HepG2 (cell line): ENCODE data around the gene ZNF764. TPM values are rescaled to one million over a fixed set of nuclear protein-coding genes. Genes with fewer than 3 reads are reported as not detected.
A peak's percentile ranks its signal among the peaks of the same experiment; 100 is the strongest.

Experiments
- ATAC-seq: fragments of 200-7000 bp; cut with Tn5 transposase; 3 replicates; pipeline ENCODE4 v1.9.1; 2020; ENCODE audit warnings: mild to moderate bottlenecking, moderate library complexity
- BruUV-seq: library from RNA; stranded (reverse); fragments of 400-500 nt; replicated peaks from 2 replicates; lab custom pipeline; 2021; lab: Mats Ljungman, UMichigan
- CTCF ChIA-PET: fragments of 300-600 bp; formaldehyde crosslinking; extraction: SDS; loops from one replicate; lab custom pipeline; 2021; ENCODE audit warnings: low total read pairs, inconsistent platforms, low intra/inter-chr PET ratio; lab: Yijun Ruan, JAX
- POLR2A ChIA-PET: fragments of 350-600 bp; sonication (Branson Sonifier 250); formaldehyde crosslinking; loops from one replicate; lab custom pipeline; 2020; ENCODE audit warnings: antibody characterized with exemption, inconsistent platforms; lab: Yijun Ruan, JAX
- DNase-seq: peaks from one replicate; pipeline ENCODE4 v3.0.0-alpha.2; 2015; ENCODE audit warnings: low spot score
- FAIRE-seq: peaks from 3 replicates; lab custom pipeline; 2011; peaks lifted over from hg19 to GRCh38; lab: Jason Lieb, UNC
- H2AFZ ChIP-seq: one replicate; pipeline ENCODE4 v1.6.1; 2011; ENCODE audit warnings: low read length, inconsistent platforms
- H3K27ac ChIP-seq: fragments of 300-600 bp; 3 replicates; pipeline ENCODE4 v1.8.0; 2011; ENCODE audit warnings: mixed run types, mild to moderate bottlenecking, mixed read lengths, low read length, inconsistent platforms; ENCODE audit not compliant: insufficient read depth; ENCODE audit errors: extremely low read length
- H3K27me3 ChIP-seq, 2 experiments: fragments of 200-600 bp in 1 of 2; 2 replicates in 1 of 2; 3 replicates in 1 of 2; pipeline versions ENCODE4 v1.6.0 to v1.8.0; 2011; ENCODE audit warnings: low read length in 2 of 2, mild to moderate bottlenecking in 2 of 2, moderate library complexity in 2 of 2, inconsistent platforms in 1 of 2; ENCODE audit not compliant: insufficient read depth in 2 of 2, control insufficient read depth in 1 of 2
- H3K36me3 ChIP-seq, 2 experiments: fragments of 200-600 bp in 1 of 2; replicated peaks in 1 of 2; 2 replicates in 1 of 2; 3 replicates in 1 of 2; pipeline versions ENCODE4 v1.5.1 to v1.8.0; 2011; ENCODE audit warnings: low read length in 2 of 2, inconsistent platforms in 1 of 2; ENCODE audit not compliant: insufficient read depth in 2 of 2, control insufficient read depth in 1 of 2
- H3K4me1 ChIP-seq: 2 replicates; pipeline ENCODE4 v1.5.1; 2012; ENCODE audit warnings: low read length, inconsistent platforms; ENCODE audit not compliant: insufficient read depth
- H3K4me2 ChIP-seq: 2 replicates; pipeline ENCODE4 v1.6.0; 2011; ENCODE audit warnings: low read depth, low read length, inconsistent platforms
- H3K4me3 ChIP-seq, 3 experiments: fragments of 200-600 bp in 1 of 3; sonication (generic), shearing (Covaris generic) in 1 of 3; replicated peaks in 1 of 3; 2 replicates each; pipeline ENCODE4 v1.5.1; 2011 to 2016; ENCODE audit warnings: low read length in 3 of 3, inconsistent platforms in 2 of 3, low read depth in 2 of 3, mild to moderate bottlenecking in 2 of 3, control low read depth in 1 of 3, mixed read lengths in 1 of 3; ENCODE audit not compliant: insufficient read depth in 1 of 3
- H3K79me2 ChIP-seq: one replicate; pipeline ENCODE4 v1.6.1; 2011; ENCODE audit warnings: low read length, inconsistent platforms; ENCODE audit not compliant: insufficient read depth
- H3K9ac ChIP-seq: 2 replicates; pipeline ENCODE4 v1.6.0; 2011; ENCODE audit warnings: mild to moderate bottlenecking, low read depth, low read length, inconsistent platforms; ENCODE audit not compliant: insufficient read depth
- H3K9me3 ChIP-seq: 2 replicates; pipeline ENCODE4 v1.5.1; 2012; ENCODE audit warnings: mild to moderate bottlenecking, low read length
- H4K20me1 ChIP-seq: 2 replicates; pipeline ENCODE4 v1.6.0; 2011; ENCODE audit warnings: inconsistent platforms, mild to moderate bottlenecking, low read length, moderate library complexity; ENCODE audit not compliant: insufficient read depth
- BCL6 ChIP-seq: IDR thresholded peaks from 2 replicates; pipeline ENCODE4 v1.6.1; 2016; ENCODE audit warnings: missing genetic modification reagents, missing compliant biosample characterization
- HHEX ChIP-seq: IDR thresholded peaks from 2 replicates; pipeline ENCODE4 v1.6.1; 2016; ENCODE audit warnings: control low read depth
- HOXA5 ChIP-seq: sonication (generic); formaldehyde crosslinking; IDR thresholded peaks from 2 replicates; pipeline ENCODE4 v1.4.0; 2020; ENCODE audit warnings: missing genetic modification reagents
- IRX3 ChIP-seq: sonication (generic); formaldehyde crosslinking; IDR thresholded peaks from 2 replicates; pipeline ENCODE4 v1.8.1; 2023; ENCODE audit warnings: mild to moderate bottlenecking, low read depth, missing genetic modification reagents, borderline replicate concordance
- POLR2A ChIP-seq, 2 experiments: IDR thresholded peaks; 2 replicates each; pipeline ENCODE4 v1.6.1; 2011; ENCODE audit warnings: low read depth in 2 of 2, low read length in 2 of 2, mild to moderate bottlenecking in 1 of 2, moderate library complexity in 1 of 2; ENCODE audit not compliant: insufficient read depth in 1 of 2
- SMC3 ChIP-seq: IDR thresholded peaks from 2 replicates; pipeline ENCODE4 v1.6.1; 2011; ENCODE audit warnings: low read length, improper control_type of control experiment
- SMYD3 ChIP-seq: sonication (generic); formaldehyde crosslinking; IDR thresholded peaks from 2 replicates; pipeline ENCODE4 v1.8.1; 2023; ENCODE audit warnings: mild to moderate bottlenecking, missing genetic modification reagents
- ZC3H13 ChIP-seq: sonication (generic); formaldehyde crosslinking; IDR thresholded peaks from 2 replicates; pipeline ENCODE4 v1.8.1; 2023; ENCODE audit warnings: mild to moderate bottlenecking, missing genetic modification reagents, moderate library complexity
- ZNF496 ChIP-seq: sonication (generic); formaldehyde crosslinking; IDR thresholded peaks from 2 replicates; pipeline ENCODE4 v1.8.1; 2023; ENCODE audit warnings: mild to moderate bottlenecking, moderate library complexity, missing genetic modification reagents; ENCODE audit not compliant: insufficient replicate concordance
- ZNF644 ChIP-seq: IDR thresholded peaks from 2 replicates; pipeline ENCODE4 v1.6.1; 2016; ENCODE audit warnings: low read depth
- ZNF839 ChIP-seq: sonication (generic); formaldehyde crosslinking; IDR thresholded peaks from 2 replicates; pipeline ENCODE4 v1.4.0; 2020; ENCODE audit warnings: missing genetic modification reagents, mild to moderate bottlenecking, borderline replicate concordance
- WGBS: methylation state at CpG from one replicate; pipeline ENCODE4 v1.1.6; 2017; ENCODE audit warnings: low lambda C conversion rate; 5-methylcytosine and 5-hydroxymethylcytosine counted together
- in situ Hi-C: cut with HindIII; loops from 2 replicates; pipeline ENCODE4 v1.10.0; 2017; ENCODE audit warnings: low pct_unique_long_range_greater_than_20kb; ENCODE audit not compliant: extremely low pct_ligation_motif_present
- intact Hi-C: fragments of 100-400 bp; cut with micrococcal nuclease; formaldehyde crosslinking; loops from one replicate; pipeline ENCODE4 v1.10.0; 2022; ENCODE audit not compliant: unreplicated experiment
- polyA plus RNA-seq, 8 experiments: library from polyadenylated mRNA; depleted of rRNA in 3 of 8; stranded (reverse) in 7 of 8; unstranded in 1 of 8; fragments of >200 nt; fragmentation: Illumina TruSeq in 4 of 8; extraction: Trizol in 4 of 8; gene quantifications; 2 replicates each; pipeline versions ENCODE4 v1.2.1 to v1.2.3, GENCODE V29; 2011 to 2016; ENCODE audit warnings: low read depth in 4 of 8, missing spikeins in 1 of 8, mixed read lengths in 1 of 8; ENCODE audit not compliant: insufficient read depth in 1 of 8
- total RNA-seq, 5 experiments: library from RNA; depleted of rRNA; stranded (reverse); fragments of >200 nt; fragmentation: Illumina TruSeq; extraction: Trizol; gene quantifications; 2 replicates each; pipeline ENCODE4 v1.2.3, GENCODE V29; 2016; ENCODE audit warnings: low read depth in 1 of 5
- TF ChIP-seq, protein P1 (sequence below): sonication (generic); formaldehyde crosslinking; IDR thresholded peaks from 2 replicates; pipeline ENCODE4 v1.5.0; 2020; ENCODE audit warnings: missing genetic modification reagents, mild to moderate bottlenecking, borderline replicate concordance
- TF ChIP-seq, protein P2 (sequence below): sonication (generic); IDR thresholded peaks from 2 replicates; pipeline ENCODE4 v1.6.1; 2016; ENCODE audit warnings: low read depth, borderline replicate concordance
- TF ChIP-seq, protein P3 (sequence below): IDR thresholded peaks from 2 replicates; pipeline ENCODE4 v1.6.1; 2018; ENCODE audit warnings: missing genetic modification reagents
- TF ChIP-seq, protein P4 (sequence below): sonication (generic); formaldehyde crosslinking; IDR thresholded peaks from 2 replicates; pipeline ENCODE4 v1.5.1; 2020; ENCODE audit warnings: mild to moderate bottlenecking, missing genetic modification reagents, moderate library complexity

The ZNF764 gene
- total and polyA plus RNA-seq, 2 of the 13 experiments (the other 11 are each of a cell fraction or from before 2014, with no cell fraction given), result 4.1 to 9.1 TPM

DNA sequence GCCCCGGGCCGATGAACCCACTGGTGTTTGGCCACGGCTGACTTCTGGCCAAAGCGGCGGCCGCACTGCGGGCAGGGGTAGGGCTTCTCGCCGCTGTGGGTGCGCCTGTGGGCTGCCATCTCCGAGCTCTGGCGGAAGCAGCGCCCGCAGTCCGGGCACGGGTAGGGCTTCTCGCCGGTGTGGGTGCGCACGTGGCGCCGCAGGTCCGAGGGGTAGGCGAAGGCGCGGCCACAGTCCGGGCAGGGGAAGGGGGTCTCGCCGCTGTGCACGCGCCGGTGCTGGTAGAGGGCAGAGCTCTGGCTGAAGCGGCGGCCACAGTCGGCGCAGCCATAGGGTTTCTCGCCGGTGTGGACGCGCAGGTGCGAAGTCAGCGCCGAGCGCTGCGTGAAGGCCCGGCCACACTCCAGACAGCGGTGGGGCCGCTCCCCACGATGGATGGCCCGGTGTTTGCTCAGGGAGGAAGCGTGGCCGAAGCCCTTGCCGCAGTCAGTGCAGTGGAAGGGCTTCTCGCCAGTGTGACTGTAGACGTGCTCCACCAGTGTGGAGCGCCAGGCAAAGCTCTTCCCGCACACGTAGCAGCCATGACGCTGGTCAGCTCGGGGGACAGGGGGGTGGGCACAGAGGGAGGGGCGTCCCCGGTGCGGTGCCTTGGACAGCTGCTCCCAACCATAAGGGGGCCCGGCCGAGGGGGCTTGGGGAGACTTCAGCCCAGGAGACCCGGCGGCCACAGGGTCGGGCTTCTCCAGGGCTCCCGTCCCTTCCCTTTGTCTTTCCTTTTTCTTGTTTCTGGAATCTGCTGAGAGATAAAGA is 2.7 kb downstream of the ZNF764 start (continued):
- TF ChIP-seq, protein P1, sequence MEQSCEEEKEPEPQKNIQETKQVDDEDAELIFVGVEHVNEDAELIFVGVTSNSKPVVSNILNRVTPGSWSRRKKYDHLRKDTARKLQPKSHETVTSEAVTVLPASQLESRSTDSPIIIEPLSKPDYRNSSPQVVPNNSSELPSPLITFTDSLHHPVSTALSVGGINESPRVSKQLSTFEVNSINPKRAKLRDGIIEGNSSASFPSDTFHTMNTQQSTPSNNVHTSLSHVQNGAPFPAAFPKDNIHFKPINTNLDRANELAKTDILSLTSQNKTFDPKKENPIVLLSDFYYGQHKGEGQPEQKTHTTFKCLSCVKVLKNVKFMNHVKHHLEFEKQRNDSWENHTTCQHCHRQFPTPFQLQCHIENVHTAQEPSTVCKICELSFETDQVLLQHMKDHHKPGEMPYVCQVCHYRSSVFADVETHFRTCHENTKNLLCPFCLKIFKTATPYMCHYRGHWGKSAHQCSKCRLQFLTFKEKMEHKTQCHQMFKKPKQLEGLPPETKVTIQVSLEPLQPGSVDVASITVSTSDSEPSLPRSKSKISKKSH (CRISPR knock-in tag), result no peak
- TF ChIP-seq SMC3, result no peak
- no peak for TF ChIP-seq HHEX (CRISPR knock-in tag)
- no peak for TF ChIP-seq IRX3
- TF ChIP-seq ZNF839 (CRISPR knock-in tag), result no peak

DNA sequence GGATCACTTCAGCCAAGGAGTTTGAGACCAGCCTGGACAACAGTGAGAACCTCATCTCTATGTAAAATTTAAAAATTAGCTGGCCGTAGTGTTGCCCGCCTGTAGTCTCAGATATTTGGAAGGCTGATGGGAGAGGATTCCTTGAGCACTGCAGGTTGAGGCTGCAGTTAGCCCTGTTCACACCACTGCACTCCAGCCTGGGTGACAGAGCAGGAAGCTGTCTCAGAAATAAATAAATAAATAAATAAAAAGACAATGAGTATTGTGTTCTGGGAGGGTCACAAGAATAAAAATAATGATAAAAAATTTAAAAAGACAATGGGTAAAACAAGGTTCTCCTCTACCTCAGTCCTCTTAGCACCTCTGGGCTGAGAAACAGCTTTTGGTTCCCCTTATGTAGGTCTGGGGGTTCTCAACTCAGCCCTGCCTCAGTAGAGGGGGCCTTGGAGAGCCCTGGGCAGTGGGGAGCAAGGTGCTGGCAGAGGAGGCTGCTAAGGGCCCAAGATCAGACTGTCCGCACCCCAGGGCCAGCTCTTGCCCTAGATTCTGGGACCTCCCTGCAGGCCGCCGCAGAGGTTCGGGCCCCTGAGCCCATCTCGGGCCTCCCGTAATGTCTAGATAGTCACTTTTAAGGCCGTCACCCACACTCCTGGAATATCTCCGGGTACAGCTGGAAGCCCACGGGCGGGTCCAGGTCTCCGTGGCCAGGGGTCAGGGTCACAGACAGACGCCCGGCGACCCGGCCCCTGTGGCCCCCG is 3.4 kb downstream of the ZNF764 start:
- intact Hi-C loops, result loop anchor here (5.0 kb wide), 1 partner anchor 43 kb away; no protein-coding TSS in a partner anchor
- POLR2A ChIA-PET, result interaction anchor here (0.8 to 1.5 kb wide), 4 partner anchors 17 to 125 kb away, joined by 3 to 7 read pairs (median 4); partner anchors contain the start of genes DCTPP1 and ZNF688

More for the DNA sequence above, 3.4 kb downstream of the ZNF764 start:
- Histone ChIP-seq H3K27me3 (no peaks in the 10 kb centered on the region), H2AFZ (no peak overlapping the region), H3K4me3 (no peak overlapping the region), H3K79me2 (peaks cover 21% of the 10 kb centered on the region), H3K9ac (no peak overlapping the region), H3K9me3 (no peaks in the 10 kb centered on the region), H3K4me2 (no peak overlapping the region; the same call in 1 of the 2 replicates), H4K20me1 (no peaks in the 10 kb centered on the region), H3K36me3 (peaks cover 0 to 25% of the 10 kb centered on the region in 2 experiments; a peak in 4 of 5 replicates), H3K4me1 (peaks cover 50% of the 10 kb centered on the region), H3K27ac (no peak overlapping the region)
- ATAC-seq (no peak), DNase-seq (no peak), FAIRE-seq (no peak)
- WGBS, result 98% methylated on average over 18 of the region's 18 CpGs
- CTCF ChIA-PET, result no interaction called here
- TF ChIP-seq ZNF496 (no peak), ZNF644 (CRISPR knock-in tag) (no peak), BCL6 (CRISPR knock-in tag) (no peak), HOXA5 (CRISPR knock-in tag) (no peak), SMYD3 (CRISPR knock-in tag) (no peak), ZC3H13 (CRISPR knock-in tag) (0 out of 2 replicates have a peak, but pooled peaks have one; percentile 10), POLR2A (IDR thresholded peaks at IDR 0.05; ENCODE audit: insufficient read depth in 1 of 2, low read depth in 2 of 2, low read length in 2 of 2) (0 out of 4 replicates have a peak, but pooled peaks of 1 of the 2 experiments have one; percentile 6)
- TF ChIP-seq, protein P2, sequence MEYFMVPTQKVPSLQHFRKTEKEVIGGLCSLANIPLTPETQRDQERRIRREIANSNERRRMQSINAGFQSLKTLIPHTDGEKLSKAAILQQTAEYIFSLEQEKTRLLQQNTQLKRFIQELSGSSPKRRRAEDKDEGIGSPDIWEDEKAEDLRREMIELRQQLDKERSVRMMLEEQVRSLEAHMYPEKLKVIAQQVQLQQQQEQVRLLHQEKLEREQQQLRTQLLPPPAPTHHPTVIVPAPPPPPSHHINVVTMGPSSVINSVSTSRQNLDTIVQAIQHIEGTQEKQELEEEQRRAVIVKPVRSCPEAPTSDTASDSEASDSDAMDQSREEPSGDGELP, result no peak
- TF ChIP-seq, protein P3, sequence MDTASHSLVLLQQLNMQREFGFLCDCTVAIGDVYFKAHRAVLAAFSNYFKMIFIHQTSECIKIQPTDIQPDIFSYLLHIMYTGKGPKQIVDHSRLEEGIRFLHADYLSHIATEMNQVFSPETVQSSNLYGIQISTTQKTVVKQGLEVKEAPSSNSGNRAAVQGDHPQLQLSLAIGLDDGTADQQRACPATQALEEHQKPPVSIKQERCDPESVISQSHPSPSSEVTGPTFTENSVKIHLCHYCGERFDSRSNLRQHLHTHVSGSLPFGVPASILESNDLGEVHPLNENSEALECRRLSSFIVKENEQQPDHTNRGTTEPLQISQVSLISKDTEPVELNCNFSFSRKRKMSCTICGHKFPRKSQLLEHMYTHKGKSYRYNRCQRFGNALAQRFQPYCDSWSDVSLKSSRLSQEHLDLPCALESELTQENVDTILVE (CRISPR knock-in tag), result no peak
- TF ChIP-seq, protein P4, sequence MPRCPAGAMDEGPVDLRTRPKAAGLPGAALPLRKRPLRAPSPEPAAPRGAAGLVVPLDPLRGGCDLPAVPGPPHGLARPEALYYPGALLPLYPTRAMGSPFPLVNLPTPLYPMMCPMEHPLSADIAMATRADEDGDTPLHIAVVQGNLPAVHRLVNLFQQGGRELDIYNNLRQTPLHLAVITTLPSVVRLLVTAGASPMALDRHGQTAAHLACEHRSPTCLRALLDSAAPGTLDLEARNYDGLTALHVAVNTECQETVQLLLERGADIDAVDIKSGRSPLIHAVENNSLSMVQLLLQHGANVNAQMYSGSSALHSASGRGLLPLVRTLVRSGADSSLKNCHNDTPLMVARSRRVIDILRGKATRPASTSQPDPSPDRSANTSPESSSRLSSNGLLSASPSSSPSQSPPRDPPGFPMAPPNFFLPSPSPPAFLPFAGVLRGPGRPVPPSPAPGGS (CRISPR knock-in tag), result 0 out of 2 replicates have a peak, but pooled peaks have one; percentile 31
- in situ Hi-C loops, result no loop called here
- BruUV-seq, result no TSS peak
